DND-41 (cell line): ENCODE data around the gene ARHGAP24.
"Not testable (repeated sequence)": the region's sequence is repeated elsewhere in the genome, so short reads cannot be mapped to it uniquely, and the experiment has no call there.

Experiments used
- ATAC-seq: fragments of 200-7000 bp; cut with Tn5 transposase; 3 replicates; pipeline ENCODE4 v1.9.1; 2021; ENCODE audit warnings: low read depth; ENCODE audit not compliant: insufficient read depth
- DNase-seq: peaks from one replicate; pipeline ENCODE4 v3.0.0-alpha.2; 2020
- H2AFZ ChIP-seq: 2 replicates; pipeline ENCODE4 v1.6.0; 2012; ENCODE audit warnings: low read depth, low read length
- H3K27ac ChIP-seq: 2 replicates; pipeline ENCODE4 v1.5.1; 2012; ENCODE audit warnings: low read length, inconsistent platforms
- H3K27me3 ChIP-seq: fragments of 200-600 bp; sonication (generic); 2 replicates; pipeline ENCODE4 v1.6.0; 2012; ENCODE audit warnings: low read length, mild to moderate bottlenecking, inconsistent platforms; ENCODE audit not compliant: insufficient read depth, poor library complexity
- H3K36me3 ChIP-seq: 2 replicates; pipeline ENCODE4 v1.5.1; 2012; ENCODE audit warnings: low read length, inconsistent platforms; ENCODE audit not compliant: insufficient read depth
- H3K4me1 ChIP-seq: 2 replicates; pipeline ENCODE4 v1.5.1; 2012; ENCODE audit warnings: mild to moderate bottlenecking, low read length; ENCODE audit not compliant: insufficient read depth
- H3K4me2 ChIP-seq: 2 replicates; pipeline ENCODE4 v1.6.0; 2012; ENCODE audit warnings: mild to moderate bottlenecking, moderate library complexity, low read length, inconsistent platforms; ENCODE audit not compliant: insufficient read depth
- H3K4me3 ChIP-seq, 2 experiments: fragments of 200-600 bp in 1 of 2; shearing (Covaris generic) in 1 of 2; 2 replicates each; pipeline ENCODE4 v1.5.1; 2012 to 2016; ENCODE audit warnings: inconsistent platforms in 2 of 2, low read length in 2 of 2, mild to moderate bottlenecking in 2 of 2, low read depth in 1 of 2, moderate library complexity in 1 of 2
- H3K79me2 ChIP-seq: 2 replicates; pipeline ENCODE4 v1.6.0; 2012; ENCODE audit warnings: low read length, inconsistent platforms; ENCODE audit not compliant: insufficient read depth
- H3K9ac ChIP-seq: 2 replicates; pipeline ENCODE4 v1.6.0; 2012; ENCODE audit warnings: low read depth, mild to moderate bottlenecking, inconsistent platforms, low read length, moderate library complexity
- H3K9me3 ChIP-seq: 2 replicates; pipeline ENCODE4 v1.5.1; 2012; ENCODE audit warnings: low read length, moderate library complexity, mild to moderate bottlenecking, inconsistent platforms; ENCODE audit not compliant: insufficient read depth, severe bottlenecking
- H4K20me1 ChIP-seq: 2 replicates; pipeline ENCODE4 v1.6.0; 2012; ENCODE audit warnings: low read length; ENCODE audit not compliant: insufficient read depth
- EZH2 ChIP-seq: IDR thresholded peaks from 3 replicates; pipeline ENCODE4 v1.6.1; 2012; ENCODE audit warnings: borderline replicate concordance, low read depth, mild to moderate bottlenecking, moderate library complexity, low read length, inconsistent platforms; ENCODE audit not compliant: severe bottlenecking
- TF ChIP-seq, protein P1 (sequence below): IDR thresholded peaks from 2 replicates; pipeline ENCODE4 v1.5.1; 2012; ENCODE audit warnings: borderline replicate concordance, low read length, moderate library complexity, mild to moderate bottlenecking; ENCODE audit not compliant: poor library complexity, severe bottlenecking; ENCODE audit errors: extremely low read depth

The ARHGAP24 gene

DNA sequence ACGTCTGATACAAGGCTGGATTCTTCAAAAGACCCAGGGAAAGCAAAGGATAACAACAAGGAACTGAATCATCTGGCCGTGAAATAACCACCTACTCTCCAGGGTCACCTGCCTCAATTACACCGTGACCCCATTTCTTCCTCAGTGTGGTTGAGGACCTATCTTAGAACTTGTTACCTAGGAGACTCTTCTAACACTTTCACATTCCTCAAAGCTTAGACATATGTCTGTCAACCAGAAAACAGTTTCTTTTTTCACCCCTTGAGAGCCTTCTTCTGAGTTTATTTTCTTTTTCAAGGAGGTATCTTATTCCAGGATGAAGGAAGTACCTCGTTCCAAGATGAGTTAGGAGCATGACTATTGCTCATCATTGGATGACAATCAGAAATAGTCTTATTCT lies 337.8 kb downstream of the ARHGAP24 start:
- Histone ChIP-seq H3K79me2 (no peaks in the 10 kb centered on the region), H3K27me3 (no peaks in the 10 kb centered on the region), H4K20me1 (no peaks in the 10 kb centered on the region), H2AFZ (no peak overlapping the region), H3K9me3 (no peaks in the 10 kb centered on the region), H3K4me3 (no peak overlapping the region), H3K9ac (no peak overlapping the region), H3K4me1 (no peaks in the 10 kb centered on the region), H3K4me2 (no peak overlapping the region), H3K27ac (no peak overlapping the region), H3K36me3 (no peaks in the 10 kb centered on the region)
- ATAC-seq (no peak), DNase-seq (no peak)
- TF ChIP-seq, protein P1, sequence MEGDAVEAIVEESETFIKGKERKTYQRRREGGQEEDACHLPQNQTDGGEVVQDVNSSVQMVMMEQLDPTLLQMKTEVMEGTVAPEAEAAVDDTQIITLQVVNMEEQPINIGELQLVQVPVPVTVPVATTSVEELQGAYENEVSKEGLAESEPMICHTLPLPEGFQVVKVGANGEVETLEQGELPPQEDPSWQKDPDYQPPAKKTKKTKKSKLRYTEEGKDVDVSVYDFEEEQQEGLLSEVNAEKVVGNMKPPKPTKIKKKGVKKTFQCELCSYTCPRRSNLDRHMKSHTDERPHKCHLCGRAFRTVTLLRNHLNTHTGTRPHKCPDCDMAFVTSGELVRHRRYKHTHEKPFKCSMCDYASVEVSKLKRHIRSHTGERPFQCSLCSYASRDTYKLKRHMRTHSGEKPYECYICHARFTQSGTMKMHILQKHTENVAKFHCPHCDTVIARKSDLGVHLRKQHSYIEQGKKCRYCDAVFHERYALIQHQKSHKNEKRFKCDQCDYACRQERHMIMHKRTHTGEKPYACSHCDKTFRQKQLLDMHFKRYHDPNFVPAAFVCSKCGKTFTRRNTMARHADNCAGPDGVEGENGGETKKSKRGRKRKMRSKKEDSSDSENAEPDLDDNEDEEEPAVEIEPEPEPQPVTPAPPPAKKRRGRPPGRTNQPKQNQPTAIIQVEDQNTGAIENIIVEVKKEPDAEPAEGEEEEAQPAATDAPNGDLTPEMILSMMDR = no peak
- no peak for TF ChIP-seq EZH2

DNA sequence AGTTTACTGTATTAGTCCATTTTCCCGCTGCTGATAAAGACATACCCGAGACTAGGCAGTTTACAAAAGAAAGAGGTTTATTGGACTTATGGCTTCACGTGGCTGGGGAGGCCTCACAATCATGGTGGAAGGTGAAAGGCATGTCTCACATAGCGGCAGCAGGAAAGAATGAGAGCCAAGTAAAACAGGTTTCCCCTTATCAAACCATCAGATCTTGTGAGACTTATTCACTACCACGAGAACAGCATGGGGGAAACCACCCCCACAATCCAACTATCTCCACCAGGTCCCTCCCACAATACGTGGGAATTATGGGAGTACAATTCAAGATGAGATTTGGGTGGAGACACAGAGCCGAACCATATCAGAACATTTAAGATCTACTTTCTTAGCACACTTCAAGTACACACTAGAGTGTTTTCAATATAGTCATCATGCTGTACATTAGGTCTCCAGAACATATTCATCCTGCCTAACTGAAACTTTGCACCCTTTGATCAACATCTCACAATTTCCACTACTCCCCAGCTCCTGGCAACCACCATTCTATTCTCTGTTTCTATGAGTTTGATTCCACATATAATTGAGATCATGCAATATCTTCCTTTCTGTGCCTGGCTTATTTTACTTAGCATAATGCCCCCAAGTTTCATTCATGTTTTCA lies 341.0 kb downstream of the ARHGAP24 start:
- H3K4me2 ChIP-seq = no peak overlapping the region
- no peak overlapping the region for H2AFZ ChIP-seq
- no peak overlapping the region for H3K4me3 ChIP-seq
- no peak for DNase-seq
- H3K27me3 ChIP-seq = no peaks in the 10 kb centered on the region
- H4K20me1 ChIP-seq = no peaks in the 10 kb centered on the region
- H3K9me3 ChIP-seq = no peaks in the 10 kb centered on the region
- no peak overlapping the region for H3K27ac ChIP-seq
- TF ChIP-seq, protein P1 = no peak
- TF ChIP-seq EZH2 = no peak
- no peak overlapping the region for H3K9ac ChIP-seq
- ATAC-seq = no peak
- no peaks in the 10 kb centered on the region for H3K79me2 ChIP-seq
- H3K36me3 ChIP-seq = no peaks in the 10 kb centered on the region
- H3K4me1 ChIP-seq = no peaks in the 10 kb centered on the region

DNA sequence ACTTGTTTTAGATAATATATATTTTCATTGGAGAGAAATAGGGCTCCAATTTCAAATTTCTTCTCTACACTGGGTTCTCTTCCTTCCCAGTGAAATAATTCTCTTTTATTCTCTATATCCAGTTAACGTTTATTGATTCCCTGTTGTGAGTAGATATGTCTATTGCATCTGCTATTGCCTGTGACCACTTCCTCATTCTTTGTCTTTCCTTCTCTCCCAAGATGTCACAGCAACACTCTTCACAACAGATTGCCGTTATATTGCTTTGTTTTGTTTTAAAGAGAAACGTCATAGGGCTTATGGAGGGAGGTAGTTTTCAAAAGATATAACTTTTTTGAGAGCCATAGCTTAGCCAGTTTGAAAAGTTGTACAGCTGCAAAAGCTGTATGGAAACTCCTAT lies 343.8 kb downstream of the ARHGAP24 start:
- Histone ChIP-seq H3K27ac (no peak overlapping the region), H3K9me3 (no peaks in the 10 kb centered on the region), H3K27me3 (no peaks in the 10 kb centered on the region), H4K20me1 (no peaks in the 10 kb centered on the region), H3K4me1 (no peaks in the 10 kb centered on the region), H3K4me3 (no peak overlapping the region), H3K36me3 (no peaks in the 10 kb centered on the region), H2AFZ (no peak overlapping the region), H3K4me2 (no peak overlapping the region), H3K9ac (no peak overlapping the region), H3K79me2 (no peaks in the 10 kb centered on the region)
- no peak for ATAC-seq
- TF ChIP-seq, protein P1 = no peak
- TF ChIP-seq EZH2 = no peak
- DNase-seq = no peak

DNA sequence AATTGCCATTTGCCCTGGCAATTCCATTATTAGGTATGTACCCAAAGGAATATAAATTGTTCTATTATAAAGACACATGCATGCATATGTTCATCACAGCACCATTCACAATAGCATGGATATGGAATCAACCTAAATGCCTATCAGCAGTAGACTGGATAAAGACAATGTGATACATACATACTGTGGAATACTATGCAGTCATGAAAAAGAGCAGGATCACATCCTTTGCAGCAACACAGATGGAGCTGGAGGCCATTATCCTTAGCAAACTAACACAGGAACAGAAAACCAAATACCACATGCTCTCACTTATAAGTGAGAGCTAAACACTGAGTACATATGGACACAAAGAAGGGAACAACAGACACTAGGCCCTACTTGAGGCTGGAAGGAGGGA lies 345.2 kb downstream of the ARHGAP24 start:
- DNase-seq, H3K4me3 ChIP-seq, H3K9ac ChIP-seq, H2AFZ ChIP-seq, ATAC-seq, H3K79me2 ChIP-seq, H3K36me3 ChIP-seq, H3K4me2 ChIP-seq, H3K4me1 ChIP-seq, H3K27me3 ChIP-seq, H3K9me3 ChIP-seq, H3K27ac ChIP-seq, H4K20me1 ChIP-seq: not testable (repeated sequence)
